ENCODE measurements around the gene GUCY2D.

GUCY2D gene

DNA sequence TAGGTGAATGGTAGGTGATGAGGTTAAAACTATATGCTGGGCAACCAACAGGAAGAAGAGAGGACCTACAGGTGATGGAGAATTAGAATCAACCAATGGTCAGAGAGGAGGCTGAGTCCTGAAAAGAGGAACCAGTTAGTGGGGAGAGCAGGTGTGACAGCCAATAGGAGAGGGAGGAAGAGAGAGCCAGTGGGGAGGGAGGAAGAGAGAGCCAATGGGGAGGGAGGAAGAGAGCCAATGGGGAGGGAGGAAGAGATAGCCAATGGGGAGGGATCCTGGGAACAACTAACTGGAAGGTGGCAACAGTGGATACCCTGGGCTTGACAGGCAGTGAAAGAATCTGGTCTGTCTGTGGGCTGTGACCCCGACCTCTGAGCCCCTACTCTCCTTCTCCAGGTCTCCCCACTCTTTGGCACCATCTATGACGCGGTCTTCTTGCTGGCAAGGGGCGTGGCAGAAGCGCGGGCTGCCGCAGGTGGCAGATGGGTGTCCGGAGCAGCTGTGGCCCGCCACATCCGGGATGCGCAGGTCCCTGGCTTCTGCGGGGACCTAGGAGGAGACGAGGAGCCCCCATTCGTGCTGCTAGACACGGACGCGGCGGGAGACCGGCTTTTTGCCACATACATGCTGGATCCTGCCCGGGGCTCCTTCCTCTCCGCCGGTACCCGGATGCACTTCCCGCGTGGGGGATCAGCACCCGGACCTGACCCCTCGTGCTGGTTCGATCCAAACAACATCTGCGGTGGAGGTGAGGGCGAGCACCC, 3.7 kb downstream of the GUCY2D start:
- Histone ChIP-seq H2AFZ (ENCODE audit: low read depth) (no peak overlapping the region), H3K9ac (no peak overlapping the region), H3K27ac (no peak overlapping the region), H3K4me1 (ENCODE audit: low read depth, poor library complexity, severe bottlenecking) (no peaks in the 10 kb centered on the region), H3K4me3 (IDR thresholded peaks at IDR 0.05; ENCODE audit: insufficient read depth, low read depth, low read length) (no peak overlapping the region), H4K20me1 (ENCODE audit: insufficient read depth) (no peaks in the 10 kb centered on the region), H3K4me2 (no peak overlapping the region), H3K79me2 (ENCODE audit: insufficient read depth, low read depth) (no peaks in the 10 kb centered on the region), H3K27me3 (ENCODE audit: insufficient read depth, low read depth) (no peaks in the 10 kb centered on the region), H3K36me3 (ENCODE audit: insufficient read depth) (no peaks in the 10 kb centered on the region)
- TF ChIP-seq, protein P1, sequence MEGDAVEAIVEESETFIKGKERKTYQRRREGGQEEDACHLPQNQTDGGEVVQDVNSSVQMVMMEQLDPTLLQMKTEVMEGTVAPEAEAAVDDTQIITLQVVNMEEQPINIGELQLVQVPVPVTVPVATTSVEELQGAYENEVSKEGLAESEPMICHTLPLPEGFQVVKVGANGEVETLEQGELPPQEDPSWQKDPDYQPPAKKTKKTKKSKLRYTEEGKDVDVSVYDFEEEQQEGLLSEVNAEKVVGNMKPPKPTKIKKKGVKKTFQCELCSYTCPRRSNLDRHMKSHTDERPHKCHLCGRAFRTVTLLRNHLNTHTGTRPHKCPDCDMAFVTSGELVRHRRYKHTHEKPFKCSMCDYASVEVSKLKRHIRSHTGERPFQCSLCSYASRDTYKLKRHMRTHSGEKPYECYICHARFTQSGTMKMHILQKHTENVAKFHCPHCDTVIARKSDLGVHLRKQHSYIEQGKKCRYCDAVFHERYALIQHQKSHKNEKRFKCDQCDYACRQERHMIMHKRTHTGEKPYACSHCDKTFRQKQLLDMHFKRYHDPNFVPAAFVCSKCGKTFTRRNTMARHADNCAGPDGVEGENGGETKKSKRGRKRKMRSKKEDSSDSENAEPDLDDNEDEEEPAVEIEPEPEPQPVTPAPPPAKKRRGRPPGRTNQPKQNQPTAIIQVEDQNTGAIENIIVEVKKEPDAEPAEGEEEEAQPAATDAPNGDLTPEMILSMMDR (conservative IDR thresholded peaks at IDR 0.05; ENCODE audit: low read depth, low read length) = no peak

DNA sequence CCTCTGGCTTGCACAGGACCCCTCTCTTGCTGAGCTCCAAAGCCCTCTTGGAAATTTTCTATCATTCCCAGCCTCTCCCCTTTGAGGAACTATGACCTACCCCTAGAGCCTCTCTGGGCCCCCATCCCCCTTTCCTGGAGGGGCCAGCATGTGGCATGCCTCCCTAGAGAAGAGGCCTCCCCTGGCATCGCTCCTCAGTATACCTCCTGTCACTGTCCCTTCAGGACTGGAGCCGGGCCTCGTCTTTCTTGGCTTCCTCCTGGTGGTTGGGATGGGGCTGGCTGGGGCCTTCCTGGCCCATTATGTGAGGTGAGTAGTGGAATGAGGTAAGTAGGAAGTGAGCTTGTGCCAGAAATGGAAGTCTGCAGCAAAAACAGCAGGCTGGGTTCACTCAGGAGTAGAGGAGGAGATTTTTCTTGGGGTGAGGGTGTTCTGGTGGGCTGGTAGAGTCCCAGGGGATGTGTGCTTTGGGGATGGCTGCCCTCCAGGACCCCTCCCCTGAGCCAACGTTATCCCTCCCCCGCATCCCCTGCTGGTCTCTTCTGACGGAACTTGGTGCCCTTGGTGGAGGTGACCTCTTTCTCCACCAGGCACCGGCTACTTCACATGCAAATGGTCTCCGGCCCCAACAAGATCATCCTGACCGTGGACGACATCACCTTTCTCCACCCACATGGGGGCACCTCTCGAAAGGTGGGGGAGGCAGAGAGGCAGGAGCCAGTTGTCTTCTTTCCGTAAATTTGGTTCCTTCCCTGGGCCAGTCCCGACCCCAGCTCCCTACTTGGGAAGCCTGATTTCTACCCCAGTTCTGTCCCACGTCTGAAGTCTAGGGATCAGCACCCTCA, 4.6 kb downstream of the GUCY2D start:
- Histone ChIP-seq H3K27me3 (ENCODE audit: insufficient read depth, low read depth) (no peaks in the 10 kb centered on the region), H3K27ac (no peak overlapping the region), H3K36me3 (ENCODE audit: insufficient read depth) (no peaks in the 10 kb centered on the region), H2AFZ (ENCODE audit: low read depth) (no peak overlapping the region), H4K20me1 (ENCODE audit: insufficient read depth) (no peaks in the 10 kb centered on the region), H3K4me1 (ENCODE audit: low read depth, poor library complexity, severe bottlenecking) (no peaks in the 10 kb centered on the region), H3K4me3 (IDR thresholded peaks at IDR 0.05; ENCODE audit: insufficient read depth, low read depth, low read length) (no peak overlapping the region), H3K79me2 (ENCODE audit: insufficient read depth, low read depth) (no peaks in the 10 kb centered on the region), H3K4me2 (no peak overlapping the region), H3K9ac (no peak overlapping the region)
- TF ChIP-seq, protein P1 (conservative IDR thresholded peaks at IDR 0.05; ENCODE audit: low read depth, low read length) = no peak

DNA sequence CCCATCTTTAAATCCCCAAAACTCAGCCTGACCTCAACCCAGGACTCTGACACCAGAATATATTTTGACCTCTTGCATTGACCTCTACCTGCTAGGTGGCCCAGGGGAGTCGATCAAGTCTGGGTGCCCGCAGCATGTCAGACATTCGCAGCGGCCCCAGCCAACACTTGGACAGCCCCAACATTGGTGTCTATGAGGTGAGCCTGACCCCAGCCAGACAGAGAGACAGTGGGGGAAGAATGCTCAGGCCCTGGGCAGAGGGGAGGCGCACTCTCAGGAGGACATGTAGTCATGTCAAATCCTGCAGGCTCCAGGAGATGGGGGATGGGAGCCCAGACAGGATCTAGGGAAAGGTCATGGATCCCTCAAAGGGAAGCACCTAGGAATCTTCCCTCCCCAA, 5.4 kb downstream of the GUCY2D start:
- Histone ChIP-seq H3K9ac (no peak overlapping the region), H3K4me1 (ENCODE audit: low read depth, poor library complexity, severe bottlenecking) (no peaks in the 10 kb centered on the region), H3K4me3 (IDR thresholded peaks at IDR 0.05; ENCODE audit: insufficient read depth, low read depth, low read length) (no peak overlapping the region), H4K20me1 (ENCODE audit: insufficient read depth) (no peaks in the 10 kb centered on the region), H3K27me3 (ENCODE audit: insufficient read depth, low read depth) (no peaks in the 10 kb centered on the region), H2AFZ (ENCODE audit: low read depth) (no peak overlapping the region), H3K36me3 (ENCODE audit: insufficient read depth) (no peaks in the 10 kb centered on the region), H3K79me2 (ENCODE audit: insufficient read depth, low read depth) (no peaks in the 10 kb centered on the region), H3K4me2 (no peak overlapping the region), H3K27ac (no peak overlapping the region)
- TF ChIP-seq, protein P1 (conservative IDR thresholded peaks at IDR 0.05; ENCODE audit: low read depth, low read length) = no peak

DNA sequence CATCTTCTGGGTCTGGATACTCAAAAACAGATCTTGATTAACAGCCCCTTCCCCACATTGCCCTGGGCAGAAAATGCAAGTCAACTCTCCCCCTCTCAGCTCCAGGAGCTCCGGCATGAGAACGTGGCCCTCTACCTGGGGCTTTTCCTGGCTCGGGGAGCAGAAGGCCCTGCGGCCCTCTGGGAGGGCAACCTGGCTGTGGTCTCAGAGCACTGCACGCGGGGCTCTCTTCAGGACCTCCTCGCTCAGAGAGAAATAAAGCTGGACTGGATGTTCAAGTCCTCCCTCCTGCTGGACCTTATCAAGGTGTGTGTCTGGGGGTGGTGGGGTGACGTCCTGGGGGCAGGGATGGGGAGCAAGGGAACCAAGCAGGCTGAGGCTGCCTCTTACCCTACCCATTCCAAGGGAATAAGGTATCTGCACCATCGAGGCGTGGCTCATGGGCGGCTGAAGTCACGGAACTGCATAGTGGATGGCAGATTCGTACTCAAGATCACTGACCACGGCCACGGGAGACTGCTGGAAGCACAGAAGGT, 9.7 kb downstream of the GUCY2D start:
- H3K79me2 ChIP-seq (ENCODE audit: insufficient read depth, low read depth) = no peaks in the 10 kb centered on the region
- H4K20me1 ChIP-seq (ENCODE audit: insufficient read depth) = no peaks in the 10 kb centered on the region
- no peak overlapping the region for H2AFZ ChIP-seq (ENCODE audit: low read depth)
- no peak overlapping the region for H3K4me3 ChIP-seq (IDR thresholded peaks at IDR 0.05; ENCODE audit: insufficient read depth, low read depth, low read length)
- TF ChIP-seq, protein P1 (conservative IDR thresholded peaks at IDR 0.05; ENCODE audit: low read depth, low read length) = no peak
- no peak overlapping the region for H3K4me2 ChIP-seq
- no peaks in the 10 kb centered on the region for H3K36me3 ChIP-seq (ENCODE audit: insufficient read depth)
- no peaks in the 10 kb centered on the region for H3K4me1 ChIP-seq (ENCODE audit: low read depth, poor library complexity, severe bottlenecking)
- no peak overlapping the region for H3K27ac ChIP-seq
- no peak overlapping the region for H3K9ac ChIP-seq
- H3K27me3 ChIP-seq (ENCODE audit: insufficient read depth, low read depth) = no peaks in the 10 kb centered on the region

Measured in KMS-11 (cell line).